ENCODE results near the gene RELN. TPM values are rescaled to one million over a fixed set of nuclear protein-coding genes. Genes with fewer than 3 reads are reported as not detected.
A peak's percentile ranks its signal among the peaks of the same experiment; 100 is the strongest.

RELN gene
- total and polyA plus RNA-seq, 10 of the 15 experiments (the other 5 are each of a cell fraction or from before 2014, with no cell fraction given): 0.11 to 0.21 TPM; not detected in 8

GRCh38 chr7:103636153-103636552, 353.3 kb downstream of the RELN start:
- H3K4me2 ChIP-seq (ENCODE audit: control insufficient read depth, insufficient read depth): no peak overlapping the region
- H3K27me3 ChIP-seq (replicated peaks in 1 of 2; ENCODE audit: control insufficient read depth in 2 of 2, insufficient read depth in 2 of 2, low read length in 1 of 2): no peaks in the 10 kb centered on the region
- ChIA-PET CTCF (no interaction called here), POLR2A (no interaction called here), SMC1A (ENCODE audit: uncharacterized antibody, unreplicated experiment) (no interaction called here), RAD21 (ENCODE audit: unreplicated experiment) (no interaction called here)
- intact Hi-C loops (cut with micrococcal nuclease; ENCODE audit: unreplicated experiment): no loop called here
- H3K4me3 ChIP-seq: no peak overlapping the region
- no peaks in the 10 kb centered on the region for H3K79me2 ChIP-seq (ENCODE audit: control insufficient read depth, insufficient read depth, low read length)
- H3K4me1 ChIP-seq (ENCODE audit: control insufficient read depth, insufficient read depth, low read length): no peaks in the 10 kb centered on the region
- H4K20me1 ChIP-seq (ENCODE audit: control insufficient read depth, insufficient read depth): no peaks in the 10 kb centered on the region
- no peak for FAIRE-seq
- 39% methylated on average over 5 of the region's 5 CpGs for WGBS (ENCODE audit: insufficient coverage, insufficient replicate concordance, low lambda C conversion rate, missing lambda C conversion rate)
- BruUV-seq (replicated peaks): no TSS peak
- no peak for TF ChIP-seq MTA3 (IDR thresholded peaks at IDR 0.05; ENCODE audit: borderline replicate concordance, low read length)
- no peak for TF ChIP-seq RAD21 (IDR thresholded peaks at IDR 0.05; ENCODE audit: insufficient read depth, low read depth, low read length)
- TF ChIP-seq, protein P1, sequence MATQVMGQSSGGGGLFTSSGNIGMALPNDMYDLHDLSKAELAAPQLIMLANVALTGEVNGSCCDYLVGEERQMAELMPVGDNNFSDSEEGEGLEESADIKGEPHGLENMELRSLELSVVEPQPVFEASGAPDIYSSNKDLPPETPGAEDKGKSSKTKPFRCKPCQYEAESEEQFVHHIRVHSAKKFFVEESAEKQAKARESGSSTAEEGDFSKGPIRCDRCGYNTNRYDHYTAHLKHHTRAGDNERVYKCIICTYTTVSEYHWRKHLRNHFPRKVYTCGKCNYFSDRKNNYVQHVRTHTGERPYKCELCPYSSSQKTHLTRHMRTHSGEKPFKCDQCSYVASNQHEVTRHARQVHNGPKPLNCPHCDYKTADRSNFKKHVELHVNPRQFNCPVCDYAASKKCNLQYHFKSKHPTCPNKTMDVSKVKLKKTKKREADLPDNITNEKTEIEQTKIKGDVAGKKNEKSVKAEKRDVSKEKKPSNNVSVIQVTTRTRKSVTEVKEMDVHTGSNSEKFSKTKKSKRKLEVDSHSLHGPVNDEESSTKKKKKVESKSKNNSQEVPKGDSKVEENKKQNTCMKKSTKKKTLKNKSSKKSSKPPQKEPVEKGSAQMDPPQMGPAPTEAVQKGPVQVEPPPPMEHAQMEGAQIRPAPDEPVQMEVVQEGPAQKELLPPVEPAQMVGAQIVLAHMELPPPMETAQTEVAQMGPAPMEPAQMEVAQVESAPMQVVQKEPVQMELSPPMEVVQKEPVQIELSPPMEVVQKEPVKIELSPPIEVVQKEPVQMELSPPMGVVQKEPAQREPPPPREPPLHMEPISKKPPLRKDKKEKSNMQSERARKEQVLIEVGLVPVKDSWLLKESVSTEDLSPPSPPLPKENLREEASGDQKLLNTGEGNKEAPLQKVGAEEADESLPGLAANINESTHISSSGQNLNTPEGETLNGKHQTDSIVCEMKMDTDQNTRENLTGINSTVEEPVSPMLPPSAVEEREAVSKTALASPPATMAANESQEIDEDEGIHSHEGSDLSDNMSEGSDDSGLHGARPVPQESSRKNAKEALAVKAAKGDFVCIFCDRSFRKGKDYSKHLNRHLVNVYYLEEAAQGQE (IDR thresholded peaks at IDR 0.05; ENCODE audit: low read depth, low read length): peak; percentile 52; the same call in 1 of the 2 replicates
- TF ChIP-seq ZNF217 (IDR thresholded peaks at IDR 0.05): no peak
- TF ChIP-seq, protein P2, sequence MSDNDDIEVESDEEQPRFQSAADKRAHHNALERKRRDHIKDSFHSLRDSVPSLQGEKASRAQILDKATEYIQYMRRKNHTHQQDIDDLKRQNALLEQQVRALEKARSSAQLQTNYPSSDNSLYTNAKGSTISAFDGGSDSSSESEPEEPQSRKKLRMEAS (IDR thresholded peaks at IDR 0.05; ENCODE audit: low read depth, low read length): no peak
- TF ChIP-seq EED (IDR thresholded peaks at IDR 0.05; ENCODE audit: low read depth): no peak
- no peak for TF ChIP-seq CBFB (IDR thresholded peaks at IDR 0.05; ENCODE audit: low read depth)
- TF ChIP-seq CBX3 (IDR thresholded peaks at IDR 0.05; ENCODE audit: borderline replicate concordance, low read depth): no peak
- no peaks in the 10 kb centered on the region for H3K36me3 ChIP-seq (ENCODE audit: control insufficient read depth in 2 of 2, insufficient read depth in 2 of 2, low read length in 1 of 2)
- H2AFZ ChIP-seq (ENCODE audit: control insufficient read depth, low read depth, low read length): no peak overlapping the region
- H3K27ac ChIP-seq (ENCODE audit: control insufficient read depth, insufficient read depth): no peak overlapping the region
- no peak for ATAC-seq
- H3K9ac ChIP-seq (ENCODE audit: control insufficient read depth, insufficient read depth, low read length): no peak overlapping the region
- no peaks in the 10 kb centered on the region for H3K9me3 ChIP-seq (replicated peaks; ENCODE audit: control insufficient read depth, insufficient read depth, low read length)
- DNase-seq (ENCODE audit: low read depth, low spot score): no peak
- in situ Hi-C loops (cut with MboI): no loop called here

Data from GM12878 (cell line).